ENCODE measurements around the gene SNX4. TPM values are rescaled to one million over a fixed set of nuclear protein-coding genes. Genes with fewer than 3 reads are reported as not detected.

Gene SNX4
- total and polyA plus RNA-seq, 7 experiments from 2014 or later, result 19.3 to 31.8 (median 25.7) TPM

DNA sequence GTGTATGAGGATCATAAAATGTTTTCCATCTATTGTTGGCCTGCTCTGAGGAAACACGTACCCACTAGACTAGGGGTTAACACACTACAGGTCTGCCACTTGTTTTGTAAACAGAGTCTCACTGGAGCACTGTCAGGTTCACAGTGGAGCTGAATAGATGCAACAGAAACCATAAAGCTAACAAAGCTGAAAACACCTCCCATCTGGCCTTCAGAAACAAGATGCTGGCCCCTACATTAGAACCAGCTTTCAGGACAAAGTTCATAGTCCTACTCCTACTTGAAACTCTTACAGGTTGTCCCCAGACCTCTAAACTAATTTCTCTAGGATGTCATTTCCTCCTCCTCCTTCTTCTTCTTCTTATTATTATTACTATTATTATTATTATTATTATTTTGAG is 42.3 kb downstream of the SNX4 start:
- Mint-ChIP-seq H3K4me3 (no peak overlapping the region), H3K9me3 (no peaks in the 10 kb centered on the region), H3K27me3 (no peaks in the 10 kb centered on the region), H3K27ac (no peak overlapping the region), H3K36me3 (peaks cover 0 to 40% (median 15%) of the 10 kb centered on the region in 5 donors), H3K4me1 (peaks cover 0 to under 1% (median 0%) of the 10 kb centered on the region in 7 donors)
- intact Hi-C loops (cut with micrococcal nuclease), result no loop called here
- Histone ChIP-seq H3K9me3 (ENCODE audit: control insufficient read depth in 2 of 3, low read length in 3 of 3) (no peaks in the 10 kb centered on the region), H3K4me1 (ENCODE audit: control insufficient read depth in 2 of 2, insufficient read depth in 2 of 2, low read length in 2 of 2) (no peaks in the 10 kb centered on the region), H3K27ac (ENCODE audit: low read depth, low read length) (no peak overlapping the region), H3K36me3 (ENCODE audit: control insufficient read depth in 2 of 3, insufficient read depth in 3 of 3, low read length in 3 of 3) (peaks cover 0 to 44% (median 0%) of the 10 kb centered on the region in 3 experiments), H3K27me3 (ENCODE audit: control insufficient read depth in 2 of 2, insufficient read depth in 2 of 2, low read length in 2 of 2) (no peaks in the 10 kb centered on the region), H3K4me3 (ENCODE audit: low read length) (no peak overlapping the region)
- DNase-seq, result no peak
- ATAC-seq, result no peak
- CTCF ChIA-PET, result no interaction called here
- POLR2A ChIA-PET, result interaction anchor here (0.5 kb wide), 1 partner anchor 30 kb away, joined by 3 read pairs; no protein-coding TSS in a partner anchor

DNA sequence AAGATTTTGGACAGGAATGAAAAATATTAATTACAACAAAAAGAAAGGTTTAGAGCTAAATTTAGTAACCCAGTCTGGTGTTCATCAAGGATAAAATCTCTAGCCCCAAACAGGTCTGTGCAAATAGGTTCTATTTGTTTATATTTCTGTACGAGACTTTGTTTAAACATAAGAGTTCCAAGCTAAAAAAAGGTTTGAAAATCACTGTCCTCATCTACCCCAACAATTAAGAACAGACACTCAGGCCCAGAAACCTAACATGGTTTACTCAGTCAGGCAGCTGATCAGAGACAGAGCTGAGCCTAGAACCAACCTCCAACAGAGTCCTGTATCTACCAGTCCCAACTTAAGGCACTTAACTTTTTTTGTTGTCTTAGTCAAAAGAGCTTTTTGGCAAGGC is 49.3 kb downstream of the SNX4 start:
- Mint-ChIP-seq H3K36me3 (peaks cover 6 to 52% (median 41%) of the 10 kb centered on the region in 5 donors), H3K4me3 (no peak overlapping the region), H3K27ac (no peak overlapping the region), H3K9me3 (no peaks in the 10 kb centered on the region), H3K27me3 (no peaks in the 10 kb centered on the region), H3K4me1 (peaks cover 0 to 2% (median 0%) of the 10 kb centered on the region in 7 donors)
- ChIA-PET CTCF (no interaction called here), POLR2A (interaction anchor here (0.7 kb wide), 1 partner anchor 72 kb away, joined by 3 read pairs; no protein-coding TSS in a partner anchor)
- intact Hi-C loops (cut with micrococcal nuclease), result no loop called here
- no peak overlapping the region for H3K27ac ChIP-seq (ENCODE audit: low read depth, low read length)
- no peaks in the 10 kb centered on the region for H3K27me3 ChIP-seq (ENCODE audit: control insufficient read depth in 2 of 2, insufficient read depth in 2 of 2, low read length in 2 of 2)
- peaks cover 6 to 41% (median 9%) of the 10 kb centered on the region in 3 experiments for H3K36me3 ChIP-seq (ENCODE audit: control insufficient read depth in 2 of 3, insufficient read depth in 3 of 3, low read length in 3 of 3)
- no peaks in the 10 kb centered on the region for H3K9me3 ChIP-seq (ENCODE audit: control insufficient read depth in 2 of 3, low read length in 3 of 3)
- no peak overlapping the region for H3K4me3 ChIP-seq (ENCODE audit: low read length)
- no peak for DNase-seq
- no peaks in the 10 kb centered on the region for H3K4me1 ChIP-seq (ENCODE audit: control insufficient read depth in 2 of 2, insufficient read depth in 2 of 2, low read length in 2 of 2)
- ATAC-seq, result no peak

DNA sequence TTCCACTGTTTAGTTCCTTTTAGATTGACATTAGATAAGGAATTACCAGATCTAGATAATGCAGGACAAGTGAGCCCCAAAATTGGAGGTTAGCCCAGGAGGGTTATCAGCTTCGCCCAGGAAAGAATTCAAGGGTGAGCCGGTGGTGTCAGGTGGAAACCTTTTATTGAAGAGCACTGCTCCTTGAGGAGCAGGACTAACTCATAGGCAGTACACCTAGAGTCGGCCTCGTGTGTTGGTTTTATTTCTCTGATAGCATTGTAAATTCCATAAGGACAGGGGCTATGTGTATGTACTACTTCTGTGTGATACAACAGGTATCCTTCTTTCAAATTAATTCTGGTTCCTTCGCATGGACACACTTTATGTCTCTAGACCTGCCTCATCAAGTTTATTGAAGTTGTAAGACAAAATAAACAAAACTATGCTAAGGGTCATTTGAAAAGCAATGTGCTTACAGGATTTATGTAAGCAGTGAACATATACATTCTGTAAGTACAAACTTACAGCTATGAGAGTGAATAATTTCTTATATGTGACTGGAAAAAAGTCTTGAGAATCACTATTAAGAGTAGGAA is 57.2 kb downstream of the SNX4 start:
- H3K27me3 ChIP-seq (ENCODE audit: control insufficient read depth in 2 of 2, insufficient read depth in 2 of 2, low read length in 2 of 2), result no peaks in the 10 kb centered on the region
- ChIA-PET CTCF (no interaction called here), POLR2A (interaction anchor here (1.1 kb wide), 1 partner anchor 19 kb away, joined by 5 read pairs; no protein-coding TSS in a partner anchor)
- H3K9me3 ChIP-seq (ENCODE audit: control insufficient read depth in 2 of 3, low read length in 3 of 3), result no peaks in the 10 kb centered on the region
- Mint-ChIP-seq H3K4me3 (no peak overlapping the region), H3K27me3 (no peaks in the 10 kb centered on the region), H3K9me3 (no peaks in the 10 kb centered on the region), H3K36me3 (peaks cover 6 to 37% (median 19%) of the 10 kb centered on the region in 5 donors), H3K27ac (no peak overlapping the region), H3K4me1 (no peaks in the 10 kb centered on the region)
- no peak overlapping the region for H3K4me3 ChIP-seq (ENCODE audit: low read length)
- H3K36me3 ChIP-seq (ENCODE audit: control insufficient read depth in 2 of 3, insufficient read depth in 3 of 3, low read length in 3 of 3), result peaks cover 0 to 27% (median 0%) of the 10 kb centered on the region in 3 experiments
- no peak for ATAC-seq
- H3K27ac ChIP-seq (ENCODE audit: low read depth, low read length), result no peak overlapping the region
- no peaks in the 10 kb centered on the region for H3K4me1 ChIP-seq (ENCODE audit: control insufficient read depth in 2 of 2, insufficient read depth in 2 of 2, low read length in 2 of 2)
- intact Hi-C loops (cut with micrococcal nuclease), result no loop called here
- no peak for DNase-seq

DNA sequence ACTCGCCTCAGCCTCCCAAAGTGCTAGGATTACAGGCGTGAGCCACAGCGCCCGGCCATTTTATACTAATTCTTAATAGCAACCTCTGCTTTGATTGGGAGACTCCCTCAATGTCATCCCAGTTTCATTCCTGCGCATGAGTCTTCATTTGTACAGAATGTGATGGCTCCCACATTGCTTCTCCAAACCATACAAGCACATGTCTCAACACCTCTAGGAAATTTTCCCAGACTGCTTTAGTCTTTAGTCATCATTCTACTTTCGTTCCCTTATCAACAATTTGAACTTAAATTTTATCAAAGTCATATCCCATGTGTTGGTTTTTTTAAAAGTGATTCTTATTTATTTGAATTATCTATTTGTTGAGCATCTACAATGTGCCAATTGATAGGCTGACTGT is 58.1 kb downstream of the SNX4 start:
- H3K36me3 ChIP-seq (ENCODE audit: control insufficient read depth in 2 of 3, insufficient read depth in 3 of 3, low read length in 3 of 3), result peaks cover 0 to 29% (median 3%) of the 10 kb centered on the region in 3 experiments
- POLR2A ChIA-PET, result interaction anchor here (1.1 kb wide), 1 partner anchor 18 kb away, joined by 5 read pairs; no protein-coding TSS in a partner anchor
- H3K9me3 Mint-ChIP-seq, result no peaks in the 10 kb centered on the region

DNA sequence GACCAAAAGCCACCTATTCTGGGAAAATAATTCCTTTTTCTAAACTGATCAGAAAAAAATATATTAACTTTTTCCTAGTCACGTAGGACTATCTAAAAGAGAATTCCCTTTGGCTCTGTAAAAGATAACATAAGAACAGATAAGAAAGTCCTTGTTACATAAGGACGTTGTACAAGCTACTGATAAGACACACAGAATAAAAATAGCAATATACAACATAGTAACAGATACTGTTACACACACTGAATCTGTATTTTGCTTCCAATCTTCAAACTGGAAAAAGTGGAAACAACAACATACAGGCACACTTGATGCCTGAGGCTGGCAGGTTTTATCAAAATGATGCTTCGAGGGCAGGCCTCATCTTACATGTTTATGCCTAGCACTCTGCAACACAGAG is 59.8 kb downstream of the SNX4 start:
- Mint-ChIP-seq H3K4me1 (no peaks in the 10 kb centered on the region), H3K36me3 (peaks cover 4 to 45% (median 24%) of the 10 kb centered on the region in 5 donors), H3K27me3 (no peaks in the 10 kb centered on the region), H3K9me3 (no peaks in the 10 kb centered on the region), H3K4me3 (no peak overlapping the region), H3K27ac (no peak overlapping the region)
- DNase-seq (no peak), ATAC-seq (no peak)
- ChIA-PET POLR2A (no interaction called here), CTCF (interaction anchor here (1.2 kb wide), 1 partner anchor 9 kb away, joined by 3 read pairs; no protein-coding TSS in a partner anchor)
- intact Hi-C loops (cut with micrococcal nuclease), result no loop called here
- Histone ChIP-seq H3K4me1 (ENCODE audit: control insufficient read depth in 2 of 2, insufficient read depth in 2 of 2, low read length in 2 of 2) (no peaks in the 10 kb centered on the region), H3K9me3 (ENCODE audit: control insufficient read depth in 2 of 3, low read length in 3 of 3) (no peaks in the 10 kb centered on the region), H3K36me3 (ENCODE audit: control insufficient read depth in 2 of 3, insufficient read depth in 3 of 3, low read length in 3 of 3) (peaks cover 0 to 45% (median 13%) of the 10 kb centered on the region in 3 experiments), H3K4me3 (ENCODE audit: low read length) (no peak overlapping the region), H3K27ac (ENCODE audit: low read depth, low read length) (no peak overlapping the region), H3K27me3 (ENCODE audit: control insufficient read depth in 2 of 2, insufficient read depth in 2 of 2, low read length in 2 of 2) (no peaks in the 10 kb centered on the region)

More for the DNA sequence above, 58.1 kb downstream of the SNX4 start:
- Mint-ChIP-seq H3K27me3 (no peaks in the 10 kb centered on the region), H3K4me3 (no peak overlapping the region), H3K36me3 (peaks cover 4 to 37% (median 18%) of the 10 kb centered on the region in 5 donors), H3K27ac (no peak overlapping the region), H3K4me1 (no peaks in the 10 kb centered on the region)
- H3K27me3 ChIP-seq (ENCODE audit: control insufficient read depth in 2 of 2, insufficient read depth in 2 of 2, low read length in 2 of 2), result no peaks in the 10 kb centered on the region
- no peaks in the 10 kb centered on the region for H3K9me3 ChIP-seq (ENCODE audit: control insufficient read depth in 2 of 3, low read length in 3 of 3)
- H3K4me1 ChIP-seq (ENCODE audit: control insufficient read depth in 2 of 2, insufficient read depth in 2 of 2, low read length in 2 of 2), result no peaks in the 10 kb centered on the region
- no peak for ATAC-seq
- H3K4me3 ChIP-seq (ENCODE audit: low read length), result no peak overlapping the region
- no peak overlapping the region for H3K27ac ChIP-seq (ENCODE audit: low read depth, low read length)
- intact Hi-C loops (cut with micrococcal nuclease), result no loop called here
- CTCF ChIA-PET, result no interaction called here
- DNase-seq, result no peak

DNA sequence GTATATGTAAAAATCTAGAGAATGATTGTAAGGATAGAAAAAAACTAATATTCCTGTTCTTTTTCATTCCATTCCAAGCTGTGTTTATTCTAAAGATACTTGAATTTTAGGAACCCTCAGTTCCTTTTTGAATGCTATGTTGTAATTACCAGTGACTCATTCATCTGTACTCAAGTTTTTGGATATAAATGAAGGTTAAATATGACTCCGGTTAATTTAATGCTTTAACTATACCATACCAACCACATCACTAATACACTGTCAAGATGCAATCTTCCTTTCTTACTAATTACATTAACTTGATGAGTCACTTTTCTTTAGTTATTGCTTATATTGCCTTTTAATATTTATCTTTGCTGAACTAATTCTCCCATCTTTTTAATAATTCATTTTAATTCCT is 76.1 kb downstream of the SNX4 start:
- Histone ChIP-seq H3K27me3 (ENCODE audit: control insufficient read depth in 2 of 2, insufficient read depth in 2 of 2, low read length in 2 of 2) (no peaks in the 10 kb centered on the region), H3K4me3 (ENCODE audit: low read length) (no peak overlapping the region), H3K27ac (ENCODE audit: low read depth, low read length) (no peak overlapping the region), H3K36me3 (ENCODE audit: control insufficient read depth in 2 of 3, insufficient read depth in 3 of 3, low read length in 3 of 3) (peaks cover 0 to 27% (median 0%) of the 10 kb centered on the region in 3 experiments), H3K9me3 (ENCODE audit: control insufficient read depth in 2 of 3, low read length in 3 of 3) (no peaks in the 10 kb centered on the region), H3K4me1 (ENCODE audit: control insufficient read depth in 2 of 2, insufficient read depth in 2 of 2, low read length in 2 of 2) (no peaks in the 10 kb centered on the region)
- DNase-seq, result no peak
- no peak overlapping the region for H3K4me3 Mint-ChIP-seq
- no peaks in the 10 kb centered on the region for H3K4me1 Mint-ChIP-seq
- POLR2A ChIA-PET, result interaction anchor here (0.6 kb wide), 1 partner anchor 18 kb away, joined by 5 read pairs; no protein-coding TSS in a partner anchor
- CTCF ChIA-PET, result interaction anchor here (0.7 to 1.6 kb wide), 2 partner anchors 11 to 364 kb away, joined by 3 to 4 read pairs; no protein-coding TSS in a partner anchor
- intact Hi-C loops (cut with micrococcal nuclease), result loop anchor here in 1 of 2 donors (10.0 kb wide), 1 partner anchor 141 kb away; no protein-coding TSS in a partner anchor
- peaks cover 0 to 20% (median 4%) of the 10 kb centered on the region in 11 donors for H3K9me3 Mint-ChIP-seq
- H3K27me3 Mint-ChIP-seq, result no peaks in the 10 kb centered on the region
- H3K27ac Mint-ChIP-seq, result no peak overlapping the region
- no peak for ATAC-seq
- H3K36me3 Mint-ChIP-seq, result peaks cover 14 to 27% (median 26%) of the 10 kb centered on the region in 5 donors

Measured in naive thymus-derived CD4-positive, alpha-beta T cell (primary cell).